Measurements from ENCODE around the gene TBL2. TPM values are rescaled to one million over a fixed set of nuclear protein-coding genes. Genes with fewer than 3 reads are reported as not detected.
"Not testable (repeated sequence)": the region's sequence is repeated elsewhere in the genome, so short reads cannot be mapped to it uniquely, and the experiment has no call there.

TBL2 gene
- total RNA-seq, 4 donors from 2014 or later, result 31.9 to 56.3 (median 46.2) TPM

GRCh38 chr7:73621168-73622063 lies 43.0 kb upstream of the TBL2 start:
- Histone ChIP-seq H3K36me3 (no peaks in the 10 kb centered on the region), H3K4me3 (no peak overlapping the region), H3K27ac (no peak overlapping the region), H3K9me3 (no peaks in the 10 kb centered on the region), H3K4me1 (peaks cover 15 to 24% (median 19%) of the 10 kb centered on the region in 4 donors), H3K27me3 (peaks cover 51% of the 10 kb centered on the region)
- 44 to 64% methylated on average over 1 to 7 of the region's 7 CpGs for WGBS, 2 donors (ENCODE audit: low coverage in 1 of 2)
- intact Hi-C loops (cut with DNase I; ENCODE audit: low total_unique reads), result no loop called here
- DNase-seq, result no peak
- in situ Hi-C loops (cut with MboI; ENCODE audit: low pct_ligation_motif_present in 1 of 4, low pct_unique_long_range_greater_than_20kb in 1 of 4, low sequenced_read_pairs in 3 of 4), result no loop called here
- TF ChIP-seq POLR2AphosphoS5 (IDR thresholded peaks at IDR 0.05), result no peak
- no peak for TF ChIP-seq EP300 (IDR thresholded peaks at IDR 0.05; ENCODE audit: low read depth)
- no peak for TF ChIP-seq CTCF (IDR thresholded peaks at IDR 0.05)
- TF ChIP-seq POLR2A (IDR thresholded peaks at IDR 0.05), result no peak

GRCh38 chr7:73619394-73619793 lies 41.0 kb upstream of the TBL2 start:
- 80 to 84% methylated on average over 4 to 11 of the region's 11 CpGs for WGBS, 2 donors (ENCODE audit: low coverage in 1 of 2)
- peaks cover 39% of the 10 kb centered on the region for H3K27me3 ChIP-seq
- in situ Hi-C loops (cut with MboI; ENCODE audit: low pct_ligation_motif_present in 1 of 4, low pct_unique_long_range_greater_than_20kb in 1 of 4, low sequenced_read_pairs in 3 of 4), result loop anchor here in 1 of 4 donors (10.0 kb wide), 1 partner anchor 95 kb away; the partner anchor contains the start of gene STX1A
- H3K9me3 ChIP-seq; H3K27ac ChIP-seq; H3K36me3 ChIP-seq; DNase-seq; intact Hi-C loops (cut with DNase I; ENCODE audit: low total_unique reads); H3K4me3 ChIP-seq: not testable (repeated sequence)
- H3K4me1 ChIP-seq, result peaks cover 15 to 24% (median 17%) of the 10 kb centered on the region in 4 donors

- WGBS, 2 donors (ENCODE audit: low coverage in 1 of 2), result 76% methylated on average over 4 of the region's 4 CpGs; no CpG with 5 or more reads in 1 of the 2 donors
- no peak overlapping the region for H3K27ac ChIP-seq
- no peak for DNase-seq
- intact Hi-C loops (cut with DNase I; ENCODE audit: low total_unique reads), result no loop called here
- in situ Hi-C loops (cut with MboI; ENCODE audit: low pct_ligation_motif_present in 1 of 4, low pct_unique_long_range_greater_than_20kb in 1 of 4, low sequenced_read_pairs in 3 of 4), result loop anchor here in 1 of 4 donors (10.0 kb wide), 1 partner anchor 96 kb away; the partner anchor contains the start of gene STX1A
- H3K4me1 ChIP-seq, result peaks cover 9 to 24% (median 9%) of the 10 kb centered on the region in 4 donors
- TF ChIP-seq CTCF (IDR thresholded peaks at IDR 0.05) (no peak), EP300 (IDR thresholded peaks at IDR 0.05; ENCODE audit: low read depth) (no peak), POLR2AphosphoS5 (IDR thresholded peaks at IDR 0.05) (no peak), POLR2A (IDR thresholded peaks at IDR 0.05) (no peak)
- H3K27me3 ChIP-seq, result peaks cover 31% of the 10 kb centered on the region
- no peak overlapping the region for H3K4me3 ChIP-seq
- no peaks in the 10 kb centered on the region for H3K36me3 ChIP-seq
- H3K9me3 ChIP-seq, result no peaks in the 10 kb centered on the region
Measured at GRCh38 chr7:73618538-73618937, 40.2 kb upstream of the TBL2 start.

GRCh38 chr7:73617520-73617919 lies 39.1 kb upstream of the TBL2 start:
- WGBS, 2 donors (ENCODE audit: low coverage in 1 of 2), result 97% methylated on average over 9 of the region's 9 CpGs; no CpG with 5 or more reads in 1 of the 2 donors
- H3K27ac ChIP-seq; intact Hi-C loops (cut with DNase I; ENCODE audit: low total_unique reads); DNase-seq; H3K36me3 ChIP-seq; H3K4me3 ChIP-seq; H3K9me3 ChIP-seq: not testable (repeated sequence)
- peaks cover 0 to 24% (median 3%) of the 10 kb centered on the region in 4 donors for H3K4me1 ChIP-seq
- in situ Hi-C loops (cut with MboI; ENCODE audit: low pct_ligation_motif_present in 1 of 4, low pct_unique_long_range_greater_than_20kb in 1 of 4, low sequenced_read_pairs in 3 of 4), result loop anchor here in 1 of 4 donors (10.0 kb wide), 1 partner anchor 97 kb away; the partner anchor contains the start of gene STX1A
- H3K27me3 ChIP-seq, result peaks cover 31% of the 10 kb centered on the region

- Histone ChIP-seq H3K27ac (no peak overlapping the region), H3K4me3 (no peak overlapping the region), H3K36me3 (no peaks in the 10 kb centered on the region), H3K27me3 (peaks cover 27% of the 10 kb centered on the region), H3K9me3 (no peaks in the 10 kb centered on the region), H3K4me1 (peaks cover 0 to 25% (median 3%) of the 10 kb centered on the region in 4 donors)
- WGBS, 2 donors (ENCODE audit: low coverage in 1 of 2), result 57% methylated on average over 4 of the region's 4 CpGs; no CpG with 5 or more reads in 1 of the 2 donors
- no peak for TF ChIP-seq EP300 (IDR thresholded peaks at IDR 0.05; ENCODE audit: low read depth)
- TF ChIP-seq CTCF (IDR thresholded peaks at IDR 0.05), result no peak
- TF ChIP-seq POLR2AphosphoS5 (IDR thresholded peaks at IDR 0.05), result no peak
- in situ Hi-C loops (cut with MboI; ENCODE audit: low pct_ligation_motif_present in 1 of 4, low pct_unique_long_range_greater_than_20kb in 1 of 4, low sequenced_read_pairs in 3 of 4) (loop anchor here in 1 of 4 donors (10.0 kb wide), 1 partner anchor 99 kb away; the partner anchor contains the start of gene STX1A), intact Hi-C loops (cut with DNase I; ENCODE audit: low total_unique reads) (no loop called here)
- DNase-seq, result no peak
Measured at GRCh38 chr7:73615886-73616285, 37.5 kb upstream of the TBL2 start.

GRCh38 chr7:73614937-73615336 lies 36.6 kb upstream of the TBL2 start:
- Histone ChIP-seq H3K4me1 (peaks cover 0 to 25% (median 3%) of the 10 kb centered on the region in 4 donors), H3K27me3 (peaks cover 27% of the 10 kb centered on the region)
- H3K27ac ChIP-seq; DNase-seq; H3K4me3 ChIP-seq; intact Hi-C loops (cut with DNase I; ENCODE audit: low total_unique reads); H3K36me3 ChIP-seq; H3K9me3 ChIP-seq: not testable (repeated sequence)
- in situ Hi-C loops (cut with MboI; ENCODE audit: low pct_ligation_motif_present in 1 of 4, low pct_unique_long_range_greater_than_20kb in 1 of 4, low sequenced_read_pairs in 3 of 4), result loop anchor here in 1 of 4 donors (10.0 kb wide), 1 partner anchor 100 kb away; the partner anchor contains the start of gene STX1A
- 70% methylated on average over 10 of the region's 10 CpGs; no CpG with 5 or more reads in 1 of the 2 donors for WGBS, 2 donors (ENCODE audit: low coverage in 1 of 2)
